Measurements from ENCODE around the gene ANTXR1.

GRCh38 chr2:69118609-69119008, 105.6 kb downstream of the ANTXR1 start:
- TF ChIP-seq POLR2A (IDR thresholded peaks at IDR 0.05): no peak
- no peak for TF ChIP-seq CTCF (IDR thresholded peaks at IDR 0.05)

Data from uterus (tissue), 2 donors.